Non-pigmented ciliary epithelial cell (primary cell): ENCODE results near the gene ANKRD6.

ENCODE experiments used
- DNase-seq: peaks from one replicate; pipeline ENCODE4 v3.0.0-alpha.2; 2010; ENCODE audit warnings: low read depth

Gene ANKRD6

DNA sequence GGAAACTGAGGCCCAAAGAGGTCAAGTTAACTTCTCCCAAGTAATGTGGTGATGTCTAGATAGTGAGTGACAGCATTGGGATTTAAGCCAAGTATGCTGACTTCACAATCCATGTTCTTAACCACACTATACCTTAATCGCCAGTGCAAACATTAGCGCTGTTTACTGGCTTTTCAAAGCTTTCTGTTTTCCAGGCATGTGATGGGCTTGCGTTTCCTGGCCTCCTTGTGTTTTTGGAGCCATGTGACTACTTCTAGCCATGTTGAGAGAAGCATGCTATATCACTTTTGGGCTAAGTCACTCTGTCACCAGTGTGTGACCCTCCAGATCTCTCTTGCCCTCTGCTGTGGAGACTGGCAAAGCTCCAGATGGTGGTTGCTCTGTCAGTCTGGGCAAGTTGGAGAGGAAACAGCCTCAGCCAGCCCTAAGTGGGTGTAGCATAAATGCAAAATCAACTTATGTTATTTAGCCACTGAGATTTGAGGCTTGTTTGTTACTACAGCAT lies 76.9 kb downstream of the ANKRD6 start:
- DNase-seq = no peak

DNA sequence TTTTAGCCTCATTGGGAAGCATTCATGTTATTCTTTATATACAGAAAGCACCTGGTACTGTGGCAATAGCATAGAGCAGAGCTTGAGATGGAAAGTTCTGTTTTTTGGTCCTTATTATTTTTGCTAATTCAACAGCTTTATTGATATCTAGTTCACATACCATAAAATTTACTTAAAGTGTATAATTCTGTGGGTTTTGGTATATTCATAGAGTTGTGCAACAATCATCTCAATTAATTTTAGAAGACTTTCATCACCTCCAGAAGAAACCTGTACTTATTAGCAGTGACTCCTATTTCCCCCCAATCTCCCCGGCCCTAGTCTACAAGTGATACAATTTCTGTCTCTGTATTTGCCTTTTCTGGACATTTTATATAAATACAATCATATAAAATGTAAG lies 77.4 kb downstream of the ANKRD6 start:
- no peak for DNase-seq

DNA sequence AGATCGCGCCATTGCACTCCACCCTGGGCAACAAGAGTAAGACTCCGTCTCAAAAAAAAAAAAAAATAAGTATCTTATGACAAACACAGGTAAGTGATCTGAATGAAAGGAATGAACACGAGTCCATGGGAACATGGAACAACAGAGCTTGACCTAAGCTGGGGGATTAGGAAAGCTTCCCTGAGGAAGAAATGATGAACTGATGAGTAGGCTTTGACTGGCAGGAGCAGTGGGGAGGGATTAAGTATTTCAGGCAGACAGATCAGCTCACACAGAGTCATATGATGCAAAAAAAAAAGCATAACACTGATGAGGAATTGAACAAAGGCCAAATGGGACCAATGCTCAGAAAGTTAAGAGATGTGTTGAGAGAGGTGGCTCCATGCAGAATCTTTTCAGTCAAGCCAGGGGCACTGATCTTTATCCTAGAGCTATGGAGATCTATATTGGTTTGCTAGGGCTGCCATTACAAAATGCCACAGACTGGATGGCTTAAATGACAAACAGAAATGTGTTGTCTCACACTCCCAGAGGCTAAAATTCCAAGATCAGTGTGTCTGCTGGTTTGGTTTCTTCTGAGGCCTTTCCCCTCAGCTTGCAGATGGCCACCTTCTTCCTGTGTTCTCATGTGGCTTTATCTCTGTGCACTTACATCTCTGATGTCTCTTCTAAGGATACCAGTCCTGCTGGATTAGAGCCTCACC lies 85.6 kb downstream of the ANKRD6 start:
- no peak for DNase-seq

DNA sequence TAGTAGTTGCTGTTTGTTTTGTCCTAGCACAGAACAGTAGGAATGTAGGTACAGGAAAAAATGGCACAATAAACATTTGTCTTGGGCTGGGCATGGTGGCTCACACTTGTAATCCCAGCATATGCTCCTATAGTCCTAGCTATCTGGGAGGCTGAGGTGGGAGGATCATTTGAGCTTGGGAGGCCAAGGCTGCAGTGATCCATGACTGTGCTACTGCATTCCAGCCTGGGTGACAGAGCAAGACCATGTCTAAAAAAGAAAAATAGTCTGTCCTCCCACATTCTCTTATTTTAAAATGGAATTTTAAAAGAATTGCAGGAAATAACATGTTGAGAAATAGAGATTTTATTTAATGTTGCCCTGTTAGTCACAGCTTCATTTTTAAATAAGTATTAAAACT lies 87.8 kb downstream of the ANKRD6 start:
- DNase-seq = no peak

DNA sequence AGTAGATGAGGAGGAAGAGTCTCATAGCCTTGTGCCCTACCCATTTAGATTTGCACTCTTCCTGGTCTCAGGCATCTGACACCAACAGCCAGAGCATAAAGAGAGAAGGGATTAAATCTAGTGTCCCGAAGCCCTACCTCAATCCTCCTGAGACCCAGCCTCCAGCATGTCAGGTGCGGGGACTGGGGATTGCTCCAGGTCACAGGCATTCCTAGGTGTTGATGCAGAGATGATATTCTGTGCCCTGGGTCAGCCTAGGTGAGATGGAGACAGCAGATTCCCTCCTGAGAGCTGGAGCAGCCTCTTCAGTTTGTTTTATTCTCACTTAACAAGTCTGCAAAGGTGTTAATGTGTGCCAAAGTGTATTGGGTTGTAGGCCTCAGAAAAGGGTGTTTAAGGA lies 89.8 kb downstream of the ANKRD6 start:
- no peak for DNase-seq

DNA sequence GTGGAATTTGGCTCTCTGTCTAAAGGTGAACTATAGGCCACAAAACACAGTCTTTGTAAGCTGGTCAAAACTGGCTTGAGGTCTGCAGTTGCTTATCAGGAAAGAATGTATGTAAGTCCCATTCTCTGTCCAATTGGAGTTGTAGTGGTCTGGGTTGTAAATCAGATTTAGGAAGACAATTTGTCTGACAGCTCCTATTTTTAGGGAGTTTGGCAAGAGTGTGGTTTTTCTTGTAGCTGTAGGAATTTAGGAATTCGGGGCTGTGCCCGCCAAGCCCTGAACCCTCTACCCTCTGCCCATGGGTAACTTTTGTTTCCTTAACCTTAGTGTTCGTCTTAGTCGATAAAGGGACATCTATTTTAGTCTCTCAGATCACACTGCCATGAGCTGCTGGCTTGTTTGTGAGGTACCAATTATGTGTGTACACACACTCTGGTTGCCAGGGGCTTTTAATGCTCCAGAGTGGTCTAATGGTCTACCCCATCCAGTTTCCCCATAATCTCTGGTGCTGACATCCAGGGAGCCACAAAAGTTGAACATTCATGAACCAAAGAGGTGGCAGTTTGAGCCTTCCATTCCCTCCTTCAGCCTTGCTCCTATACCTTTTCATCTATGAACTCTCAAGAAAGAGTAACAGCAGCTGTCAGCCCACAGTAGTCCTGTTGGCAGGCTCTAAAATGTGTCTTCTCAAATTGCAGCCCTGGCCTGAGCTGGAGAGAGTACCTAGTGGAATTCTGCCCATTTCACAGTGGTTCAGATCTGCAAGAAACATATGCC lies 93.0 kb downstream of the ANKRD6 start:
- DNase-seq = no peak

DNA sequence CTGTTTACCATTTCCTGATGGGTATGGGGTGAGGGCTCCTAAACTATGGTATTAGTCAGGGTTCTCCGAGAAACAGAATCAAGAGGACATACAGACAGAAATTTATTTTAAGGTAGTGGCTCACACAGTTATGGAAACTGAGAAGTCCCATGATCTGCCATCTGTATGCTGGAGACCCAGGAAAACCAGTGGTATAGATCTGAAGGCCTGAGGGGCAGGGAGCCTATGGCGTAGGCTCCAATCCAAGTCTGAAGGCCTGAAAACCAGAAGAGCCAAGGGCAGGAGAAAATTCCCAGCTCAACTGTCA lies 93.6 kb downstream of the ANKRD6 start:
- DNase-seq = no peak

DNA sequence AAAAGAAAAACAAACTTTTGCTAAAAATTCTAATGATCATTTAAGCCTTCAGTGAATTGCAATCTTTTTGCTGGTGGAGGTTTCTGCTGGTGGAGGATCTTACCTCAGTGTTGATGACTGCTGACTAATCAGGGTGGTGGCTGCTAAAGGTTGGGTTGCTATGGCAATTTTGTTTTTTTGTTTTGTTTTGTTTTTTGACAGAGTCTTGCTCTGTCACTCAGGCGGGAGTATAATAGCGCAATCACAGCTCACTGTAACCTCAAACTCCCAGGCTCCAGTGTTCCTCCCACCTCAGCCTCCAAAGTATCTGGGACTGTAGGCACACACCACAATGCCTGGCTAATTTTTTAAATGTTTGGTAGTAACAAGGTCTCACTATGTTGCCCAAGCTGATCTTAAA lies 94.7 kb downstream of the ANKRD6 start:
- no peak for DNase-seq

DNA sequence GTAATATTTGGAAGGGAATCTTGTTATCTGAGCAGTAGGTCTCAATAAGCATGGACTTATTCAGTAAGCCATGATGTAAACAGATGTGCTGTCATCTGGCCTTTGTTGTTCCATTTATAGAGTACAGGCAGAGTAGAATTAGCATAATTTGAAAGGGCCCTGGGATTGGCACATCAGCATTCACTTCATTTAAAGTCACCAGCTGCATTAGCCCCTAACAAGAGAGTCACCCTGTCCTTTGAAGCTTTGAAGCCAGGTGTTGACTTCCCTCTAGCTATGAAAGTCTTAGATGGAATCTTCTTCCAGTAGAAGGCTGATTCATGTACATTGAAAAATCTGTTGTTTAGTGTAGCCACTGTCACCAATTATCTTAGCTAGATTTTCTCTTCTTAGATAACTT lies 95.9 kb downstream of the ANKRD6 start:
- DNase-seq = no peak

DNA sequence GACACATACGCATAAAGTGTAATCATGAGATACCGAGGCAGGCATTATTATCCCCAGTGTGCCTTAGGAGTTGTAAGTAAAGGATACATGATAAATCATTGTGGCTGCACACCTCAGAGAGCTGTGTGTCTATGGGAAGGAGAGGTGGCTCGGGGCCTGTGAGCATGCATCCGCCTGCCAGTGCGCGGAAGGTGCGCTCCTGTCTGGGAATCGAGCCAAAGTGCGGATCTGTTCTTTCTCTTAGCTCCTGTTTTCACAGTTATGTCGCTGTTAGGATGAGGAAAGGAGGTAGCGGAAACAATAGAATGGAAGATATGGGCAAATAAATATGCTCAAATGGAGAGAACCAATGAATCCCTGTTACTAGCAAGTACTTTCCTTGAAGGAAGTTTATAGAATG lies 98.0 kb downstream of the ANKRD6 start:
- DNase-seq = no peak

DNA sequence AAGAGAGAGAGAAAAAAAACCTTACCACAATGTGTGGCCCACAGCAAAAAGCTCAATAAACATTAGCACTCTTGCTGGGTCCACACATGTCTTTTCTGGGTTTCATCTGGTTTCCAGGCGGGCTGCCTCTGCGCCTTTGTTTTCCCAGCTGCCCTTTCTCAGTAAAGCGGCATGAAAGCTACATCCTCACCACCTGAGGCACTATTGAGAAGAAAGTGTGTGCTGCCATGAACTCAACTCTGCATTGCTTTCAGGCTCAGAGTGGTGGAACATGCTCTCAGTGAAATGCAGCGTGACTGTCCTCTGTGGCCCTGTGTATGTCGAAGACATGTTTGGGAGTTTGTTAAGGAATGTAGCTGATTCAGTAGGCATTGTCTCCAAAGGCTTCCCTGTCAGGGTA lies 103.3 kb downstream of the ANKRD6 start:
- no peak for DNase-seq

DNA sequence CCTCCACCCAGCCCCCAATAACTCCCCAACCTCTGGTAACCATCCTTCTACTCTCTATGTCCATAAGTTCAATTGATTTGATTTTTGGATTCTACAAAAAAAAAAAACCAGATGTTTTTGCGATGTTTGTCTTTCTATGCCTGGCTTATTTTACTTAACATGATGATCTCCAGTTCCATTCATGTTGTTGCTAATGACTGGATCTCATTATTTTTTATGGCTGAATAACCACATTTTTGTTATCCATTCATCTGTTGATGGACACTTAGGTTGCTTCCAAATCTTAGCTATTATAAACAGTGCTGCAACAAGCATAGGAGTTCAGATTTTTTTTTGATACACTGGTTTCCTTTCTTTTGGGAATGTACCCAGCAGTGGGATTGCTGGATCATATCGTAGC lies 106.8 kb downstream of the ANKRD6 start:
- DNase-seq = no peak

DNA sequence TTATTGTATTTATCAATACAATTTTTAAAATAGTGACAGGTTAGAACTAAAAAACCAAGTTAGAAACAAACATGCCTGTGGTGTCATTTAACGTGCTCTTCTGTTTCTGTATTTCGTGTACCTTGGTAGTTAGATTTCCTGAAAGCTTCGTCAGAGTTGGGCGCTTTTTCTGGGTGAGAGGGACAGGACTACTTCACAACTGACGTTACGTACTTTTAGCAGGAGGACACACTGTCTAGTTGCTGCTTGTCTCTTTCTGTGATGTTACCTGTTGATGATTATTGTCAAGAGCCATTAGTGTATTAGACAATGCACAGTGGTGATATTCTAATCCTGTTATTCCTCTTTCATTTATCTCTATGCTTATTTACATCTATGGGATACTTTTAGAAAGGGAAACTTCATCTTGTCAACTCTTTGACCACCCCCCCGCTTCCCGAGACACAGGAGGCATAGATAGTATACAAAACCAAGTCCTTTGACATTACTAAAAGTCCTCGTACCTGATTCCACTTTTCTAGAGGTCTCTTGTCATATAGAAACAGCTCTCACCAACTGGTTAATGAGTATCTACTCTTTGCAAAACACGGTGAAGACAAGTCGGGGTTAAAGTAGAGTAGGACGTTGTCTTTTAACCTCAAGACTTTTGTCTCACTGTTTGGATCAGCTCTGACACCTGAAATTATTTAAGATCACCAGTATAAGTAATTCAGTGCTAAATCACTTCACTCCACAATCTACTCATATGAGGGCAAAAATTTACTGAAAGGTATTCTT lies 109.3 kb downstream of the ANKRD6 start:
- DNase-seq = no peak

DNA sequence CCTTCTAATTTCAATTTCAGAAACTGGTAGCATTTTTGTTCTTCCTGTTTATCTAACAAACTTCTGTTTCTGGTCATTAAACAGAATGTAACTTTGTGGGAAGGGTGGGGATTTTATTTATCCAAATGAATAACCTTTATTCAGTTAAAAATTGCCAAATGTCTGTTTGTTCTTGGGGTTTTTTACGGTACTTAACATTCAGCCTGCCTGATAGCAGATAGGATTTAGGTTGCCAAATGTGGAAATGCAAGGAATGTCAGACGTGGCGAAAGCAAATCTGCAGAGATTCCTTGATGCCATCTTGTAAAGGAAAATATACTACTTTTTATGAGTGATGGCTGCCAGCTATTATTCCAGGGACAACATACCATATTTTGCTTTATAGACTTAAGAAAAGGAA lies 109.9 kb downstream of the ANKRD6 start:
- DNase-seq = no peak

DNA sequence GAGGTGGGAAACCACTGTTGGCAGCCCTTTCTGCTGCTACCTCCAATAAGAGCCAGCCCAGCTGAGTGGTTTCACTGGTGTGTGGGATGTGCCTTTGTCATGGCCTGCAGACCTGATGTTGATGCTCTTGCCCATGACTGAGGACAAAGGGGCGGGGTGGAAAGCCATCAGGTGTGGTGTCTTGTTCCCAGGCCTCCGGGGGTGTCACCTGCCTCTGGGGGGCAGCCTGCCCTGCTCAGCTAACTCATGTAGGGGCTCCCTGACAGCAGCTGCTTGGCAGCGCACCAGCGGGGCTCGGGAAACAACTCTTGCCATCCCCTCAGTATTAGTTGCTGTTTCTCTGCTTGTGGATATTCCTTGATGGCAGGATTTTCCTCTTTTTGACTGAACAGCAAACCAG lies 114.3 kb downstream of the ANKRD6 start:
- DNase-seq = no peak

DNA sequence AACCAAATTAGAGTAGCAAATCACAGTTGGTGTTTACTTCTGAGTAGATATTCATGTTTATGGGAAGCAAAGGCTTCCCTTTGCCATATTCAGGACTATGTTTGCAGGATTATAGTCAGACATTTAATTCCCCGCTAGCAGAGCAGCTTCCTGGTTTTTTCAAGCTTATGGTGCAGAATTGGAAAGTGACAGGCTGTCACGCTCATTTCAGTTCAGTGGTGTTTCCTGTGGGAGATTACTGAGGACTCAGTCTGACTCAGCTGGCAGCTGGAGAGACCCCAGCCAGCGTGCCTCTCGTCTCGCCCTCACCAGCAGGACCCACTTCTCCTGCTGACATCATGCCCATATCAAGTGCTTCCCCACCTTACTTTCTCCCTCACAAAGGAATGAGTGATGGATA lies 120.5 kb downstream of the ANKRD6 start:
- no peak for DNase-seq

DNA sequence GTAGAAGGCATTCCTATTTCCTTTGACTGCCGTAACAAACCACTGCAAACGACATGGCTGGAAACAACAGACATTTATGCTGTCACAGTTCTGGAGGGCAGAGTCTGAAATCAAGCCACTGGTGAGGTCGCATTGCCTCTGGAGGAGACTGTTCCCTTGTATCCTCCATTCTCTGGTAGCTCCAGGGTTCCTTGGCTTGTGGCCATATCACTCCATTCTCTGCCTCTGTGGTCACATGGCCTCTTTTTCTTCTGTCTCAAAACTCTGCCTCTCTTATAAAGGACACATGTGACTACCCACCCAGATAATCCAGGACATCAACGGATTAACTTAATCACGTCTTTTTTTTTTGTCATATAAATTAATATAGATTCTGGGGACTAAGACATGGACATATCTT lies 121.2 kb downstream of the ANKRD6 start:
- DNase-seq = no peak

DNA sequence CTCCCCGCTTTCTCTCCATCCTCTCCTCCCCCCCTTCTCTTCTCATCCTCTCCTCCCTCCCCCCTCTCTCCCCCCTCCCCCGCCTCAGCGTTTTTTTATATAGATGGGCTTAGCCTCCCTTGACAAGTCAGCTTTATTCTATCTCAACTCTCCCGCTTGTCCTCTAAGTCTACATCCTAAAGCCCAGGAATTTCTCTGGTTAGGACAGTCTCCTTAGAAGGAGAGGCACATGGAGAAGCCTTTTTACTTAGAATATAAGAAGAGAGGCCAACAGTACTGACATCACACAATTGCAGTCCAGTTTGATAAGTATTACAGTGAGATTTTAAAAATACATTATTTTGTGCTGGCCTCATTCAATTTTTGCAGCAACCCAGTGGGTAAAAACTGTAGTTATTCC lies 122.1 kb downstream of the ANKRD6 start:
- DNase-seq = no peak

DNA sequence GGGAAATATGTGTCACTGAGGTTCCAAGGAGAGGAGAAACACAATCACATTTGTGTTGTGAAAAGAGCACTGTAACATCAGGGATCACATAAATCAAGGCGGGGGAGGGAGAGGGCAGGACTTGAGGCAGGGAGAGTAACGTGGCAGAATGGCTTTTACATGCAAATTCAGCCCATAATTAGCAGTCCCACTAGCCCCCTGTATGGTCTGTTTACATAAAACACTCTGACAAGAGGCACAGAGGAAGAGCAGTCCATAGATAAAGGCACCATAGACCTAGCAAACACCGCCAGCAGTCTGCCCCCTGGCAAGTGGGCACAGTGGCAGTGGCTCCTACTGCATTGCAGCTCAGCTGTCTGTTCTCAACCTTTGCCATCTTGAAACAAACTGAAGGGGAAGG lies 122.9 kb downstream of the ANKRD6 start:
- DNase-seq = no peak

DNA sequence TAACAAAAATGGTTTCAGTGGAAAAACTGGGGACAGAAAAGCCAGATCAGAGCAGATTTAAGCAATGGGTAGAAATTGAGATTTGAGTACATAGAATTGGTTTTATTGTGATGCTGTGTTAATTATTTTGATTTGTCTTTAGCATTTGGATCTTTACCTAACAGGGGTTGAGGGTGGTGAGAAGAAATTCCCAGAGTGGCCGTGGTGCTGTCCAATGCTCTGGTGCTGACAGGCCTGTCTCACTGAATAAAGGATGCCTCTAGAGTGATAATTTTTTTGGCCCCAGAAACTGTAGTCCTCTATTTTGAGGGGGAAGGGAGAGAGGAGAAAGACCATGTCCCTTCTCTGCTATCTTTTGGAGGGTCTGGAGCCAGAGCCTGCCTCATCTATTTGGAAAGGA lies 126.5 kb downstream of the ANKRD6 start:
- DNase-seq = no peak

DNA sequence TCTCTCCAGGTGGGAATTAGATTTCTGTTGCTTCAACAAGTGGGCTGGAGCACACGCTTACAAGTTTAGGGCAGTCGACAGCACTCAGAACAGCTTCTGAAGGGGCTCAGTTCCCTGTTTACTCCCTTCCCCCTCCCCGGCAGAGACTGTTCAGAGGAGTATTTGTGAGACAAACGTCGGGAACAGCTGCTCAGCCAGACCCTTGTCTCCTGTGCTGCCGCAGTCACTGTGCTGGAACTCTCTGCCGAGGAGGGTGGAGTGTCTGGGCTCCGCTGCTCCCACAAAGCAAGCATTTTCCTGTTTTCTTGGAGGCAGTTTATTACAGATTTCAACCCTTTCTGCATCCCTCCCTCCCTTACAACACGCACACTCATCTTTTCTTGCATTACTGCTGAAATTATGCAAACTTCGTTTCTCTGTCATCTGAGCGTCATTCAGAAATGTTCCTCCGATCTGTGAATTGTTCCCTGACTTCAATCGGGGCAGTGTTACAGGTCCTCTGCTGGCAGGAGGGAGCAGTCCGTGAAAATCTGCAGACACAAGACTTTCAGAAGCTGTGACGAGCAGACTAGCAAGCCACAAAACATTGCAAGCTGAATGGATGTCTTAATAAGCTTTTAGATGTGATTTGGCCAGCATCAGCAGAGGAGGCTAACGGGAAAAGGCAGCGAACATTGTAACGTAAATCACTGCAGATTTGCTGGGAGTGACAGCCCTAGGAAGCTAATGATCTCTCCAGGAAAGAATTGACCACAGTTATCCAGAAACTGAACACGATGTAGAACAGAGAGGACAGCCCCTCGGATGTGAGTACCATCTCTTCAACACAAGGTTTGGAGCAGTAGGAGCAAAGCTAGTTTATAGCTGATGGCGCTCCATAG lies 129.4 kb downstream of the ANKRD6 start:
- DNase-seq = no peak

DNA sequence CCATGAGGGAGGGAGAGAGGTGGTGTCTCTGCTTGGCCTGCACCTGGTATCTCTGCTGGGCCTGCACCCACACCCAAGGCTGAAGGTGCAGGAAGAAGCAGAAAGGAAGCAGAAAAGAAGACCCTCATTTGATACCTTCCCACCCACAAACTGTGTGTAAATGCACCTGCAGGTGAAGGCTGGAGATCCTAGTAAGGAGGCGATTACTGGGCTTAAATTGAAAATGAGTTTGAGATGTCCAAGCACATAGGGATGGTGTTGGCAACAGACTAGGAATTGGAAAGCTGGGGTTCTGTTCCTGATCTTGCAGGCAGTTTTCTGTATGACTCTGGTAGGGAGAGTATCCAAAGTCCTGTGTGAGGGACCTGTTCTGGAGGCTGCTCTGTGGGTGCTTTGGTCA lies 130.9 kb downstream of the ANKRD6 start:
- DNase-seq = no peak
